Parathyroid adenoma (tissue), 2 donors: ENCODE measurements around the gene MTUS2.

ENCODE experiments used
- H2AFZ ChIP-seq: fragments of 300-600 bp; sonication (generic); one replicate; pipeline ENCODE4 v1.7.0; 2017; ENCODE audit warnings: antibody characterized with exemption, mild to moderate bottlenecking
- H3K27ac ChIP-seq: fragments of 300-600 bp; sonication (generic); one replicate; pipeline ENCODE4 v1.7.0; 2017
- H3K27me3 ChIP-seq: fragments of 300-600 bp; sonication (generic); one replicate; pipeline ENCODE4 v1.7.0; 2017; ENCODE audit warnings: low read length; ENCODE audit not compliant: control insufficient read depth, insufficient read depth
- H3K36me3 ChIP-seq: fragments of 300-600 bp; sonication (generic); one replicate; pipeline ENCODE4 v1.7.0; 2017; ENCODE audit warnings: low read length; ENCODE audit not compliant: control insufficient read depth, insufficient read depth
- H3K4me1 ChIP-seq: fragments of 300-600 bp; sonication (generic); one replicate; pipeline ENCODE4 v1.7.0; 2017; ENCODE audit warnings: control low read depth
- H3K4me2 ChIP-seq: fragments of 300-600 bp; sonication (generic); one replicate; pipeline ENCODE4 v1.7.0; 2017; ENCODE audit warnings: low read length
- H3K4me3 ChIP-seq: fragments of 300-600 bp; sonication (generic); one replicate; pipeline ENCODE4 v1.7.0; 2017; ENCODE audit warnings: low read depth, low read length
- H3K79me2 ChIP-seq: fragments of 300-600 bp; sonication (generic); one replicate; pipeline ENCODE4 v1.7.0; 2017; ENCODE audit warnings: control low read depth
- H3K9ac ChIP-seq: fragments of 300-600 bp; sonication (generic); one replicate; pipeline ENCODE4 v1.7.0; 2017; ENCODE audit warnings: mild to moderate bottlenecking
- H3K9me3 ChIP-seq: fragments of 300-600 bp; sonication (generic); one replicate; pipeline ENCODE4 v1.7.0; 2017; ENCODE audit warnings: low read length; ENCODE audit not compliant: control insufficient read depth
- CTCF ChIP-seq: fragments of 300-600 bp; sonication (generic); IDR thresholded peaks from one replicate; pipeline ENCODE4 v1.7.0; 2017; ENCODE audit warnings: antibody characterized with exemption, mild to moderate bottlenecking
- donor health status: primary hyperparathyroidism.

MTUS2 gene

GRCh38 chr13:29129616-29130015 lies 309.5 kb downstream of the MTUS2 start:
- no peak for TF ChIP-seq CTCF

GRCh38 chr13:29131159-29131558 lies 311.0 kb downstream of the MTUS2 start:
- Histone ChIP-seq H2AFZ (no peak overlapping the region), H3K27me3 (no peaks in the 10 kb centered on the region), H3K79me2 (no peaks in the 10 kb centered on the region), H3K4me2 (no peak overlapping the region), H3K4me1 (no peaks in the 10 kb centered on the region), H3K27ac (no peak overlapping the region), H3K36me3 (no peaks in the 10 kb centered on the region), H3K9me3 (no peaks in the 10 kb centered on the region), H3K4me3 (no peak overlapping the region), H3K9ac (no peak overlapping the region)
- no peak for TF ChIP-seq CTCF

More at GRCh38 chr13:29129616-29130015, 309.5 kb downstream of the MTUS2 start:
- Histone ChIP-seq H3K4me1 (no peaks in the 10 kb centered on the region), H3K27ac (no peak overlapping the region), H3K4me3 (no peak overlapping the region), H3K27me3 (no peaks in the 10 kb centered on the region), H3K4me2 (no peak overlapping the region), H3K9me3 (no peaks in the 10 kb centered on the region), H3K9ac (no peak overlapping the region), H3K79me2 (no peaks in the 10 kb centered on the region), H3K36me3 (no peaks in the 10 kb centered on the region), H2AFZ (no peak overlapping the region)

- Histone ChIP-seq H3K27ac (no peak overlapping the region), H3K9me3 (no peaks in the 10 kb centered on the region), H3K4me1 (no peaks in the 10 kb centered on the region), H3K79me2 (no peaks in the 10 kb centered on the region), H3K4me2 (no peak overlapping the region), H3K9ac (no peak overlapping the region), H3K4me3 (no peak overlapping the region), H3K27me3 (no peaks in the 10 kb centered on the region), H3K36me3 (no peaks in the 10 kb centered on the region), H2AFZ (no peak overlapping the region)
- TF ChIP-seq CTCF, result no peak
Measured at GRCh38 chr13:29131881-29132668, 311.9 kb downstream of the MTUS2 start.

- no peaks in the 10 kb centered on the region for H3K9me3 ChIP-seq
- no peaks in the 10 kb centered on the region for H3K27me3 ChIP-seq
- no peak overlapping the region for H3K9ac ChIP-seq
- H2AFZ ChIP-seq, result no peak overlapping the region
- H3K36me3 ChIP-seq, result no peaks in the 10 kb centered on the region
- no peak overlapping the region for H3K4me3 ChIP-seq
- no peak for TF ChIP-seq CTCF
- no peak overlapping the region for H3K27ac ChIP-seq
- H3K4me1 ChIP-seq, result no peaks in the 10 kb centered on the region
- H3K79me2 ChIP-seq, result no peaks in the 10 kb centered on the region
- H3K4me2 ChIP-seq, result no peak overlapping the region
Measured at GRCh38 chr13:29136341-29136740, 316.2 kb downstream of the MTUS2 start.

- no peak overlapping the region for H3K4me2 ChIP-seq
- H3K79me2 ChIP-seq, result no peaks in the 10 kb centered on the region
- H3K36me3 ChIP-seq, result no peaks in the 10 kb centered on the region
- no peak overlapping the region for H2AFZ ChIP-seq
- H3K27ac ChIP-seq, result no peak overlapping the region
- no peak overlapping the region for H3K9ac ChIP-seq
- TF ChIP-seq CTCF, result no peak
- H3K4me1 ChIP-seq, result no peaks in the 10 kb centered on the region
- H3K9me3 ChIP-seq, result no peaks in the 10 kb centered on the region
- no peaks in the 10 kb centered on the region for H3K27me3 ChIP-seq
- no peak overlapping the region for H3K4me3 ChIP-seq
Measured at GRCh38 chr13:29137016-29137415, 316.9 kb downstream of the MTUS2 start.
